Measurements from ENCODE around the gene TCERG1.
"Not testable (repeated sequence)": the region's sequence is repeated elsewhere in the genome, so short reads cannot be mapped to it uniquely, and the experiment has no call there.

Gene TCERG1

DNA sequence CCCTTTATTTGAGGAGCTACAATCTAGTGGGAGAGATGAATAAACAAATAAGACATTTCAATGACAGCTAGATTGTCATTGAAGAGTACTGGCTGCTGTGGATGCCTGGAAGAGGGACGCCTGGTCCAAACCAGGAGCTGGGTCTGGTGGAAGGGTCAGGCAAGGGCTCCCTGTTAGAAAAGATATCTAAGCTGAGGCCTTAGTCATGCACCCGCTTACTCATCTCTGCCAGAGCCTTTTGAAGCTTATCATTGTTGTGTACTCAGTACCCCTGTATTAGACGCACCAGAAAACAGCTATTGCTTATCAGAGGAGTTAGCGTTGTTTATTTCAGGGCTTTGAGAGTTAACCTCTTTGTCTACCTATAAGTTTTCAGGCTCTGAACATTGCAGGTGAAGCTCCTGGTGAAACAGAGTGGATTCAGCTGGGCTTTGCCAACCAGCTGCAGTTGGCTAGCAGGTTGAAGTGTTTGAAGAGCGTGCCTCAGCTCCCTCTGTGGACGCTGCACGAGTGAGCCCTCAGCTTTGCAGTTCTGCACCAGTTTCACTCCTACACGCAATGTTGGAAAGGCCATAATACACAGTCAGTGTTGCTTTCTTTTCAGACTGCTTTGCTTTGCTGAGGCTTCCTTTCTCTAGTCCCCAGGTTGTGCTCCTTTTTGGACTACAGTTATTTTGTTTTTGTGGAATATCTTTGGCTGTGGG lies 74.4 kb downstream of the TCERG1 start:
- no peak for DNase-seq (ENCODE audit: low spot score)

DNA sequence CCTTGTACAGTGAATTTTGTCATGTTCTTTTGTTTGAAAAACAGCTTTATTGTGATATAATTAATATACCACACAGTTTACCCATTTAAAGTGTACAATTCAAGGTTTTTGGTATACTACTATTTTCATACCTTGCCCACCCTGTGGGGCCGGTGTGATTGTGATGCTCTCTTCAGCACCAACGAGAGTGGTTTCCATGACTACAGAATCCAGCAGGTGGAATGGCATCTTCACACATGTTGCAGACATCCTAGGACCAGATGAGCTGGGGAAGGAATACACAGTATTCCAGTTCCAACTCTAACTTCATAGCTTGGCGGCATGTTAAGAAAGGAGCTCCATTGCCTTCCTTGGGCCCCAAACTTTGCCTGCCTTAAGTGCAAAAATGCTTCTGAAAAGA lies 76.6 kb downstream of the TCERG1 start:
- no peak for DNase-seq (ENCODE audit: low spot score)

DNA sequence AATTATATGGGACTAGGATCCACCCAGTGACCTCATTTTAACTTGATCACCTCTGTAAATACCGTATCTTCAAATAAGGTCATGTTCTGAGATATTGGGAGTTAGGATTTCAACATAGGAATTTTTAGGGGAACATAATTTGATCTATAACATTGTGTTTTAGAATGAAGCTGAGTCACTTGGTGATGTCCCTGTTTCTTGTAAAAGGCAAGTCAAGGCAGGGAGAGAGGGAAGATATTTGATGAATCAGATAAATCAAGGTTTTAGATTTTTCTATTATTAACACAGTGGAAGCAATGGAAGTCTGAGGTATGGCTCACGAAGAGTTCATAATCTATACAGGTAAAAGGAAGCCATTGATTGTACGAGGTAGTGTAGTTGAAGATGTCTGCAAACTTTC lies 80.7 kb downstream of the TCERG1 start:
- no peak for DNase-seq (ENCODE audit: low spot score)

DNA sequence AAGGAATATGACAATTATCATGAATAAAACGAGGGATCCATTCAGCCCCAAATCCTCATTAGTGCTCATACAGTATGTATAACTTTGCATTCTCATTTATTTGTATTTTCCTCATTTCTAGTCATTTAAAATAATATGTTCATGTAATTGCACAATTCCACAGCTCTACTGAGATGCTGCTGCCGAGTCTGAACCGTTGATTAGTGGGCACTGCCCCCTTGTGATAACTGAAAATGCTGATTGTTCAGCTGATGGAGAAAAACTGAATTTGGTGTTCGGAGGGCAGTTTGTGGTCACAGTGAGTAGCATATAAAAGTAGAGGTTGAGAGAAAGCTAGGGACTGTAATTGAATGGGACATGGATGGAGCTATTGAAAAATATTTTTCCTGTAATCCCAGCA lies 81.1 kb downstream of the TCERG1 start:
- DNase-seq (ENCODE audit: low spot score): no peak

- DNase-seq (ENCODE audit: low spot score): no peak
These were observed 82.9 kb downstream of the TCERG1 start for GRCh38 chr5:146529984-146530383.

- peak; percentile 76 for DNase-seq (ENCODE audit: low spot score)
These were observed 86.2 kb downstream of the TCERG1 start for GRCh38 chr5:146533260-146533857.

GRCh38 chr5:146533882-146534281 lies 86.7 kb downstream of the TCERG1 start:
- DNase-seq (ENCODE audit: low spot score): no peak

DNA sequence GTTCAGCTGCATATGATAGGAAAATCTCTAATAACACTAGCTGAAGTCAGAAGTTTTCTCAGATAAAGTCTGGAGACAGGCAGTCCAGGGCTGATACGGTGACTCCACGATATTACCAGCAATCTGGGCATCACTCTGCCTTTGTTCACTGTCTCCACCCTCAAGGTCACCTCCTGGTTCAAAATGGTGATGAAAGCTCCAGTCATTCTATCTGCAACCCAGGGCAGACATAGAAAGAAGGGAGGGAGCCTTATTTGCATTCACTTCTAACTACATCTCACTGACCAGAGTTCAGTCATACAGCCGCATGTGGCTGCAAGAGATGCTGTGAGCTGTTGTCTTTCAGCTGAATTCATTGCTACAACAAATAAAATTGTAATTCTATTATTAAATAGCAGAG lies 91.3 kb downstream of the TCERG1 start:
- no peak for DNase-seq (ENCODE audit: low spot score)

- DNase-seq (ENCODE audit: low spot score): no peak
These were observed 92.8 kb downstream of the TCERG1 start for GRCh38 chr5:146539973-146540372.

- DNase-seq (ENCODE audit: low spot score): no peak
These were observed 93.3 kb downstream of the TCERG1 start for GRCh38 chr5:146540414-146540813.

GRCh38 chr5:146541958-146542849 lies 95.1 kb downstream of the TCERG1 start:
- peak; percentile 66 for DNase-seq (ENCODE audit: low spot score)

DNA sequence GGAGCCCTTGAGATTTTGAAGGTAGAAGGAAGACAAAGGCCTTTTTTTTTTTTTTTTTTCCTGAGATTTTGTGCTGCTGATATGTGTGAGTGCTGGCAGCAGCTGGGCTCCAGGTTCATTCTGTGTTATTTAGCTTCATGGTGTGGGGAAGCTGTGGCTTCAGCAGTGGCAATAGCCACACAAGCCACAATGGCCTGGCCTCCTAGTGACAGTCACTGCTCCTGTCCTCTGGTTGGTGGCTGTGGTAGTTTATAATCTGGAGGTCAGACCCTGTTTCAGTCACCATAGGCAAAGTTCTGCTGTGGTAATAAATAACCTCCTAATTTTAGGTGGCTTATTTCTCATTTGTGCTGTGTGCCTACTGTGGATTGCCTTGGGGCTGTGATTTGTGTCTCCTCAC lies 97.1 kb downstream of the TCERG1 start:
- no peak for DNase-seq (ENCODE audit: low spot score)

DNA sequence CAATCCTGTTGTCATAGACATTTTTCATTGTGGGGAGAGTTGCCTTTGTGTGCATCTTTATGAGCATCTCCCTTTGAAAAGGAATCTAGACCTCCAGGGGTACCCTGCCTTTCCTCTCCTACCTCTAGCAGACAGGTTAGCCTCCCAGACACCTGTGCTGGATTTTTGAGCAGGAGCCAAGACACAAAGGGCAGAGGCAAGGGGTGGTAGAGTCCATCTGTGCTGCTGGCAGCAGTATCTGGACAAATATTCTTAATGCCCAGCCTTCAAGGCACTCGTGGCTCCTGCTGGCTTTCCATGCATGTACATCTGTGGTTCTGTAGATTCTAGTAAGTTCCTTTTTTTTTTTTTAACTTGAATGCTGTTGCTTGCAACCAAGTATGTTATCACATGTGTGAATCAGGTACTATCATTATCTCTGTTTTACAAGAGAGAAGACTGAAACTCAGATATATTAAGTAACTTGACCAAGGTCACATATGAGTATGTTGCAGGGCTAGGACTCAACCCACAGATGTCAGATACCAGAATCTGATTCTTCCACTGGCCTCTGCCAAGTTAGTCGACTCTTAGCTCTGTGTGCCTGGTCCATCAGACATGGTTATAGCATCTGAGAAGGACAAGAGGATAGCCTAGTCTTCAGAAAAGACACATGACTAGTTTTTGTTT lies 101.8 kb downstream of the TCERG1 start:
- no peak for DNase-seq (ENCODE audit: low spot score)

- no peak for DNase-seq (ENCODE audit: low spot score)
These were observed 102.5 kb downstream of the TCERG1 start for GRCh38 chr5:146549615-146550014.

- no peak for DNase-seq (ENCODE audit: low spot score)
These were observed 106.3 kb downstream of the TCERG1 start for GRCh38 chr5:146553446-146553845.

GRCh38 chr5:146556884-146557283 lies 109.8 kb downstream of the TCERG1 start:
- DNase-seq (ENCODE audit: low spot score): not testable (repeated sequence)

DNA sequence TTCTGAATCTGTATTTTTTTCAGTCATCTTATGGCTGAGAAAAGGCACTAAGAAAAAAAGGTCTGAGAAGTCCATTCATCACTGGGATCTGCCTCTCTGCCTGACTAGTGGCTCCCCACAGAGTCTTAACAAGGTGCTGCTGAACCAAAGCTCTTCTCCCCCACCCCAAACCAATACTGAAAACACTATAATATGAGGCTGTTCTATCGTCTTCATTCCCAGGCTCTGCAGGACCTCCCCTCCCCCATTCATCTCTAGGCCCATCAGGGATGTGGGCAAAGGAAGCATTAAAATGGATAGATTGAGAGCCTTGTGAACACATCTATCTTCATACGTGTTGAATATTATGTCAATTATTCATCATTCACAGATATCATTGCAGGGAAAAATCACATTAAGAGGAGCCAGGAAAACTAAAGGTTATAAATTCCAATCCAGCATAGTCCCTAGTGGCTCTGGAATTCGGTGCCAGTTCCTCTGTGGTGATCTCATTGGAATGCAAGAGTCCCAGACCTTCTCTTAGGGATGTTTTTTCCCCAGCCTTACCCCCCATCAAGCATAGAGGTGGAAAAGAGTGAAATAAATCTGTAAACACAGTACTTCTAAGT lies 113.2 kb downstream of the TCERG1 start:
- no peak for DNase-seq (ENCODE audit: low spot score)
